ENCODE results near the gene BNIP5. TPM values are rescaled to one million over a fixed set of nuclear protein-coding genes. Genes with fewer than 3 reads are reported as not detected.
A peak's percentile ranks its signal among the peaks of the same experiment; 100 is the strongest.

Gene BNIP5
- total RNA-seq, 2 experiments from 2014 or later = not detected

- Mint-ChIP-seq H3K4me1 (ENCODE audit: low read depth) (no peaks in the 10 kb centered on the region), H3K36me3 (ENCODE audit: low read depth) (no peaks in the 10 kb centered on the region), H3K27ac (no peak overlapping the region), H3K4me3 (no peak overlapping the region), H3K27me3 (no peaks in the 10 kb centered on the region), H3K9me3 (no peaks in the 10 kb centered on the region)
- CTCF ChIA-PET = interaction anchor here (1.6 to 2.5 kb wide), 2 partner anchors 8 to 47 kb away, joined by 4 to 10 read pairs; no protein-coding TSS in a partner anchor
- Histone ChIP-seq H3K4me1 (ENCODE audit: insufficient read depth, low read length) (no peaks in the 10 kb centered on the region), H3K9me3 (ENCODE audit: control insufficient read depth in 1 of 2, insufficient read depth in 1 of 2, low read length in 2 of 2) (no peaks in the 10 kb centered on the region), H3K36me3 (ENCODE audit: insufficient read depth, low read length) (no peaks in the 10 kb centered on the region), H3K4me3 (ENCODE audit: low read length) (no peak overlapping the region), H3K27ac (ENCODE audit: low read depth in 1 of 2, low read length in 2 of 2) (no peak overlapping the region), H3K27me3 (ENCODE audit: control insufficient read depth in 1 of 2, insufficient read depth in 2 of 2, low read length in 2 of 2) (no peaks in the 10 kb centered on the region)
- ATAC-seq (ENCODE audit: poor library complexity) = peak; percentile 76
- no peak for TF ChIP-seq CTCF (IDR thresholded peaks at IDR 0.05)
- intact Hi-C loops (cut with DNase I, micrococcal nuclease) = no loop called here
- POLR2A ChIA-PET = no interaction called here
- peak in 10 of 14 experiments; percentile 14 to 50 (median 34) for DNase-seq
Measured at GRCh38 chr6:36349240-36349639, 12.6 kb upstream of the BNIP5 start.

- ATAC-seq (ENCODE audit: poor library complexity) = no peak
Measured at GRCh38 chr6:36347621-36348020, 10.9 kb upstream of the BNIP5 start.

GRCh38 chr6:36346486-36347273 lies 10.0 kb upstream of the BNIP5 start:
- Mint-ChIP-seq H3K36me3 (ENCODE audit: low read depth) (no peaks in the 10 kb centered on the region), H3K27ac (no peak overlapping the region), H3K27me3 (peaks cover 4% of the 10 kb centered on the region), H3K4me3 (no peak overlapping the region), H3K9me3 (no peaks in the 10 kb centered on the region), H3K4me1 (ENCODE audit: low read depth) (no peaks in the 10 kb centered on the region)
- H3K27ac ChIP-seq (ENCODE audit: low read depth in 1 of 2, low read length in 2 of 2) = no peak overlapping the region
- intact Hi-C loops (cut with DNase I, micrococcal nuclease) = no loop called here
- no peak overlapping the region for H3K4me3 ChIP-seq (ENCODE audit: low read length)
- no peaks in the 10 kb centered on the region for H3K4me1 ChIP-seq (ENCODE audit: insufficient read depth, low read length)
- ChIA-PET POLR2A (no interaction called here), CTCF (no interaction called here)
- no peak for TF ChIP-seq CTCF (IDR thresholded peaks at IDR 0.05)
- no peaks in the 10 kb centered on the region for H3K36me3 ChIP-seq (ENCODE audit: insufficient read depth, low read length)
- H3K27me3 ChIP-seq (ENCODE audit: control insufficient read depth in 1 of 2, insufficient read depth in 2 of 2, low read length in 2 of 2) = no peaks in the 10 kb centered on the region
- no peaks in the 10 kb centered on the region for H3K9me3 ChIP-seq (ENCODE audit: control insufficient read depth in 1 of 2, insufficient read depth in 1 of 2, low read length in 2 of 2)
- no peak for ATAC-seq (ENCODE audit: poor library complexity)
- no peak for DNase-seq

More at GRCh38 chr6:36347621-36348020, 10.9 kb upstream of the BNIP5 start:
- Mint-ChIP-seq H3K27ac (no peak overlapping the region), H3K36me3 (ENCODE audit: low read depth) (no peaks in the 10 kb centered on the region), H3K4me1 (ENCODE audit: low read depth) (no peaks in the 10 kb centered on the region), H3K4me3 (no peak overlapping the region), H3K9me3 (no peaks in the 10 kb centered on the region), H3K27me3 (no peaks in the 10 kb centered on the region)
- H3K9me3 ChIP-seq (ENCODE audit: control insufficient read depth in 1 of 2, insufficient read depth in 1 of 2, low read length in 2 of 2) = no peaks in the 10 kb centered on the region
- no peak for TF ChIP-seq CTCF (IDR thresholded peaks at IDR 0.05)
- H3K27me3 ChIP-seq (ENCODE audit: control insufficient read depth in 1 of 2, insufficient read depth in 2 of 2, low read length in 2 of 2) = no peaks in the 10 kb centered on the region
- intact Hi-C loops (cut with DNase I, micrococcal nuclease) = no loop called here
- H3K4me3 ChIP-seq (ENCODE audit: low read length) = no peak overlapping the region
- DNase-seq = no peak
- ChIA-PET CTCF (interaction anchor here (1.6 kb wide), 1 partner anchor 45 kb away, joined by 7 read pairs; no protein-coding TSS in a partner anchor), POLR2A (no interaction called here)
- no peaks in the 10 kb centered on the region for H3K4me1 ChIP-seq (ENCODE audit: insufficient read depth, low read length)
- no peak overlapping the region for H3K27ac ChIP-seq (ENCODE audit: low read depth in 1 of 2, low read length in 2 of 2)
- no peaks in the 10 kb centered on the region for H3K36me3 ChIP-seq (ENCODE audit: insufficient read depth, low read length)
